Activated naive CD4-positive, alpha-beta T cell treated with anti-CD3 and anti-CD28 coated beads, Interleukin-2, amount 50 U/mL, for 24 hours (primary cell): ENCODE data around the gene HSPA2.

Source experiments
- H3K27ac Mint-ChIP-seq: one replicate; pipeline ENCODE4 v1.8.0; 2021; ENCODE audit warnings: mild to moderate bottlenecking, mixed read lengths
- H3K27me3 Mint-ChIP-seq: one replicate; pipeline ENCODE4 v1.8.0; 2021; ENCODE audit warnings: mixed read lengths
- H3K36me3 Mint-ChIP-seq: one replicate; pipeline ENCODE4 v1.8.0; 2021; ENCODE audit warnings: mixed read lengths
- H3K4me1 Mint-ChIP-seq: one replicate; pipeline ENCODE4 v1.8.0; 2021; ENCODE audit warnings: mixed read lengths
- H3K4me3 Mint-ChIP-seq: one replicate; pipeline ENCODE4 v1.8.0; 2021; ENCODE audit warnings: mild to moderate bottlenecking, mixed read lengths
- H3K9me3 Mint-ChIP-seq: one replicate; pipeline ENCODE4 v1.8.0; 2021; ENCODE audit warnings: mixed read lengths

Gene HSPA2

DNA sequence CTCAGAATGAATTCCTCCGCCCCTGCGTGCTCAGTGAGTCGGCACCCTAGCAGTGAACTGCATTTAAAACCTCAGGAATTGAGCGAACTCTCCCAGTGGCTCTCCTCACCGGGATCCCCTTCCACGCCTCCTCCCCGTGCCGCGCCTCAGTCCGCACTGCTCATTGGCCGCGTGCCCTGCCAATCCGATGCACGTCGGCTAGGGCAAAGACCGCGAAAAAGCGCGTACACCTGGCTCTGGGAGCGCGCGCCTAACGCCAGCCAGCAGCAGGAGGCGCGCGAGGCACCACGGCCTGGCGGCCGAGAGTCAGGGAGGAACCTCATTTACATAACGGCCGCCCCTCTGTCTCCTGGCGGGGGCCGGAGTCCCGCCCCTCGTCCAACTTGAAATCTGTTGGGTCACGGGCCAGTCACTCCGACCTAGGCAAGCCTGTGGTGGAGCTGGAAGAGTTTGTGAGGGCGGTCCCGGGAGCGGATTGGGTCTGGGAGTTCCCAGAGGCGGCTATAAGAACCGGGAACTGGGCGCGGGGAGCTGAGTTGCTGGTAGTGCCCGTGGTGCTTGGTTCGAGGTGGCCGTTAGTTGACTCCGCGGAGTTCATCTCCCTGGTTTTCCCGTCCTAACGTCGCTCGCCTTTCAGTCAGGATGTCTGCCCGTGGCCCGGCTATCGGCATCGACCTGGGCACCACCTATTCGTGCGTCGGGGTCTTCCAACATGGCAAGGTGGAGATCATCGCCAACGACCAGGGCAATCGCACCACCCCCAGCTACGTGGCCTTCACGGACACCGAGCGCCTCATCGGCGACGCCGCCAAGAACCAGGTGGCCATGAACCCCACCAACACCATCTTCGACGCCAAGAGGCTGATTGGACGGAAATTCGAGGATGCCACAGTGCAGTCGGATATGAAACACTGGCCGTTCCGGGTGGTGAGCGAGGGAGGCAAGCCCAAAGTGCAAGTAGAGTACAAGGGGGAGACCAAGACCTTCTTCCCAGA lies at the start of gene HSPA2:
Gene HSPA2, plus strand, starts transcription at position 534 of the 995 bp plus-strand sequence. Its CDS starts 109 bp downstream, at position 643.
- Mint-ChIP-seq H3K27ac (peak within 1 kb of the TSS; percentile 92), H3K36me3 (no peaks in the 10 kb centered on the region), H3K4me1 (peaks cover 30% of the 10 kb centered on the region), H3K4me3 (peak within 1 kb of the TSS; percentile 96), H3K27me3 (peaks cover 1% of the 10 kb centered on the region), H3K9me3 (no peaks in the 10 kb centered on the region)

DNA sequence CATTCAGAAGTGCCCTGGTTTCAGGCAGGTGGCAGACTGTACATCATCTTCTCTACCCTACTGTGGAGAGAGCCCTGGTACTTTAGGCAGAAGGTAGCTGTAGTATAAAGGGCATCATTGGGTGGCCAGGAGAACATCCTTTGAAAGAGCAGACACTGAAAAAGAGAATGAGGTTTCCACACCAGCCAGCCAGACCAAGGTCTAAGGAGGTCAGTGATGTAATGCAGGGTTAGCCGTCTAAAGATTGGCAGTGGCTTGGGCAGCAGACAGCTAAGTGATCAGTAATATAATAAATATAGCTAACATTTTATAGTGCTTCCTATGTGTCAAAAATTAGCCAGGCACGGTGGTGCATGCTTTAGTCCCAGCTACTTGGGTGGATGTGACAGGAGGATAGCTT lies 48.9 kb upstream of the HSPA2 start:
- Mint-ChIP-seq H3K27ac (no peak overlapping the region), H3K4me1 (peaks cover 66% of the 10 kb centered on the region), H3K4me3 (no peak overlapping the region), H3K9me3 (no peaks in the 10 kb centered on the region), H3K27me3 (no peaks in the 10 kb centered on the region), H3K36me3 (peaks cover 20% of the 10 kb centered on the region)

DNA sequence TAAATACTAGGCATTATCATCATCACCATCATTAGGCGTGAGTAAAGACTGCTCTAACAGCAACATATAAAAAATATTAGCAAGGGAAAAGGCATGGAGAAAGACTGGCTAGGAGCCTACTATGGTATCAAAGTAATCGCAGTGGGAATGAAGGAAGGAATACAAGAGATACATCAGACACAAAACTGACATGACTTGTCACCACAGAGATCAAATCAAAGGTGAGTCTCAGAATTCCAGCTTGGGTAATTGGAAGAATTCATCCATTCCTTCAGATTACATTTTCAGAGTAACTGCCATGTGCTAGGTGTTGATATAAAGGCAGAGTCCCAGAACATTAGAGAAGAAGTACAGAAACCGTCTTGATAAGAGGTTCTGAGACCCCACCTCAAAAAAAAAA lies 47.1 kb upstream of the HSPA2 start:
- peaks cover 21% of the 10 kb centered on the region for H3K36me3 Mint-ChIP-seq
- H3K27ac Mint-ChIP-seq: peak overlapping the region; percentile 79
- H3K27me3 Mint-ChIP-seq: no peaks in the 10 kb centered on the region
- no peaks in the 10 kb centered on the region for H3K9me3 Mint-ChIP-seq
- H3K4me3 Mint-ChIP-seq: peak overlapping the region; percentile 62
- H3K4me1 Mint-ChIP-seq: peaks cover 75% of the 10 kb centered on the region

DNA sequence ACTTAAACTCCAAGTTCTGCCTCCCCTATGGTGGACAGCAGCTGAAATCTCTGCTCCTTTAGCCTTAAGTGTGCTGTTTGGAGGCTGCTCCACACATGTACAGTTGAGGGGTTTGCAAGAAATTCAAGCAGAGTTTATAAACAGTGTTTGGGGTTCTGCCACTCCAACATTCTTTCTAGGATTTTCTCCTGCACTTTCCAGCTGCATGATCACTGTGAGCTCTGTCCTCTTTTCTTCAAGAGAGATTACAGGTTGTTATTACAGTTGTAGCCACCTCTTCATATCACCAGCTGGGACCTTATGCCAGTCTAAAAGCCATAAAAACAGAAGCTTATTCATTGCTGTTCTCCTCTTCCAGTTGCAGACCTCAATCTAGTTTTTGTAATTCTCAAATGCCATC lies 45.3 kb upstream of the HSPA2 start:
- H3K27ac Mint-ChIP-seq: peak overlapping the region; percentile 17

DNA sequence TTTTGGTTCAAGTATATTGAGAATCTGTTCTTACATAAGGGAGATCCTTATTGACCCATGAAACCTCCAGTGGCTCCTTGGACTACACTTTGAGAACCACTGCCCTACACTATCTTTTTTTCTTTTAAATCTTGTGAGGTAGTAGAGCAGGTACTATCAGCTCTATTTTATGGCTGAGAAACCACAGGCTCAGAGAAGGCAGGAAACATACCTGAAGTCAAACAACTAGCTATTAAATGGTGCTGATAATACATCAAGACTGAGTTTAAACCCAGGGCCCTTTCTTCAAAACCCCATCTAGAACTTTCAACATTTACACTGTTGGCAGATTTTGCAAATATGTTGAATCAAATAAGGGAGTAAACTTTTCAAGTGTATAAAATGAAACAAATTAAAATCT lies 43.8 kb upstream of the HSPA2 start:
- no peaks in the 10 kb centered on the region for H3K9me3 Mint-ChIP-seq
- no peaks in the 10 kb centered on the region for H3K27me3 Mint-ChIP-seq
- peaks cover 17% of the 10 kb centered on the region for H3K36me3 Mint-ChIP-seq
- H3K4me1 Mint-ChIP-seq: peaks cover 89% of the 10 kb centered on the region
- H3K4me3 Mint-ChIP-seq: peak overlapping the region; percentile 28
- peak overlapping the region; percentile 78 for H3K27ac Mint-ChIP-seq

More for the DNA sequence above, 45.3 kb upstream of the HSPA2 start:
- Mint-ChIP-seq H3K4me3 (no peak overlapping the region), H3K4me1 (peaks cover 89% of the 10 kb centered on the region), H3K27me3 (no peaks in the 10 kb centered on the region), H3K9me3 (no peaks in the 10 kb centered on the region), H3K36me3 (peaks cover 22% of the 10 kb centered on the region)

DNA sequence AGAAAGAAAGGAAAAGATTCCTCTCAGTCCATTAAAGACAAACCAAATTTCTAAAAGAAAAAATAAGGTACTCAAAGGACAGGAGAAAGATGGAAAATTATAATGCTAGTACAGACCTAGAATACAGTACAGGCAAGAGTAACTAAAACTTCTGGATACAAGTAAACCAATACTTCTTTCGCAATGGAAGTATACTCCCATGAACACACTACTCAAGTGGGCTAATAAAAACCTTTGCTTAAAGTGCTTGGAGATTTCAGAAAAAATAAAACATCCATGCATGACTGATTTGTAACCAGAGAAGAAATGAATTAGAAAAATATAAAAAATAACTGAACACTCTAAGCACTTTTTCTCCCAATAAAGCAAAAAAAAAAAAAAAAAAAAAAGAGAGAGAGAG lies 40.5 kb upstream of the HSPA2 start:
- Mint-ChIP-seq H3K9me3 (no peaks in the 10 kb centered on the region), H3K4me1 (peaks cover 69% of the 10 kb centered on the region), H3K36me3 (peaks cover 12% of the 10 kb centered on the region), H3K27me3 (no peaks in the 10 kb centered on the region), H3K4me3 (peak overlapping the region; percentile 100), H3K27ac (peak overlapping the region; percentile 96)

DNA sequence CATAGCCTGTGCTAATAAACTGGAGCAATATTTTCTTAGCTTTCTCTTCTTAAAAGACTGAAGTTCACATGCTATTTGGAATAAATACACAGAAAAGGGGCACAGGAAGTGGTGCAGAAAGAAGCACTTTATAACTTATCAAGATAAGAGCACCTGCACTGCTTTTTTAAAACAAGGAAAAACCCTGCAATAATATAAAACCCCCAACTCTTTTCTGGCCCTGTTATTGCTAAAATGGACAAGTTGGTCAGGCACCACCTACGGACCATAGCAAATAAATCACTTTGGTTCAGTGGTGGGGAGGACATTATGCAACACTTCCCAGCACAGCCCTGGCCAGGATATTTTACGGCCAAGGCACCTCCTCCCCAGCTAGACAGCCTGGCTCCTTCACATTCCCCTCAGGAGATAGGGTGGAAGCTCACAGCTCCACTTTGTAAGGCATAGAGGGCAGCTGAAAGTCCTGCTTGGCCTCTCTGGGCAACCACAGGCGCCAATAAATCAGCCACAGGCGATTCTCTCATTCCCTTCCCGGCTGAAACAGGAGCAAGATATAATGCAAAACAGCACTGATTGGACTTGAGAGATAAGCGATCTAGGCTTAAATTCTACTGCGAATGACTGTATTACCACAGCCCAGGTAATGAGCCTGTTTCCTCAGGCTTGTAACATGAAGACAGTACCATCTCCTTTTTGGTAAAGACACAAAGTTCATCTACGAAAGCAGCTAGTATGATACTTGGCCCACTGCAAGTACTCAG lies 39.0 kb upstream of the HSPA2 start:
- peaks cover 67% of the 10 kb centered on the region for H3K4me1 Mint-ChIP-seq
- no peaks in the 10 kb centered on the region for H3K9me3 Mint-ChIP-seq
- peaks cover 15% of the 10 kb centered on the region for H3K36me3 Mint-ChIP-seq
- H3K4me3 Mint-ChIP-seq: peak overlapping the region; percentile 100
- H3K27me3 Mint-ChIP-seq: no peaks in the 10 kb centered on the region
- H3K27ac Mint-ChIP-seq: peak overlapping the region; percentile 100

DNA sequence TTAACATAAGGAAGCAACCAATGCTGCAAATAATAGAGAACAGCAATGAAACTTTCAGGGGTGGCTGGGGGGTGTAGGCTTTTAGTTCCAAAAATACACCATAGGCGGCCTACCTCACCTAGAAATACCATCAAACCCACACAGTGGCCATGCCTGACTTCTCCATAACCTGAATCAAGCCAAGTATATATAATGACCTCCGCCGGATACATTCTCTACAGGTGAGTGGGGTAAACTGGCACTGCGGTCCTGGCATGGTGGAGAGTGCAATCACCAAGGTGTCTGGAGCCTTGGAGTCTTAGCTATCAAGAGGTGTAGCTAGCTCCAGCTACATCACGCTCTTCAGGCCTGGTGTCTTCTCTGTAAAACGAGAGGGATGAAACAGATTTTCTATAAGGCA lies 38.1 kb upstream of the HSPA2 start:
- peak overlapping the region; percentile 100 for H3K4me3 Mint-ChIP-seq
- H3K27me3 Mint-ChIP-seq: no peaks in the 10 kb centered on the region
- peaks cover 14% of the 10 kb centered on the region for H3K36me3 Mint-ChIP-seq
- peak overlapping the region; percentile 100 for H3K27ac Mint-ChIP-seq
- H3K9me3 Mint-ChIP-seq: no peaks in the 10 kb centered on the region
- H3K4me1 Mint-ChIP-seq: peaks cover 69% of the 10 kb centered on the region

DNA sequence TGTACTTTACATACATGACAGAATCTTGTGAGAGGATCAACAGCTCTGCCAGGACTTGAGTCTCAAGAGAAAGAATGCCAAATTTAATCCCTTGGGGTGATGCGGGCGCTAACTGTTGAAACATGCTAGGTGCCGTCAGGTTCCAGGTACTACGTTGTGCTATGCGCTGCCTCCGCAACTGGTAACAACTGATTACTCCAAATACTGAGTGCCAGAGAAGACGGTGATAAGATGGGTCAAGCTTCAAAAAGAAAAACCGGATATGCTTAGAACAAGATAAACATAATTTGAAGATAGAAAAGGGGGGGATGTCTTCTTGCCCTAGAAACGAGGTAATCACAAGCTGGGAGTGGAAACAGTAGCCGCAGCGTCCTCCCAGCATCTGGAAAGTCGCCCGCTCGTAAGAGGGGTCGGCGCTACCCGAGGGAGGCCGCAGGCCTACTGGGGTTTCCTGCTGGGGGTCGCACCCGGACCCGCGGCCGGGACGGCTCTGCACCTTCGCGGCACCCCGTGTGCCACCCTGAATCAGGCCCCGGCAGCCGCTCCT lies 37.6 kb upstream of the HSPA2 start:
- H3K27ac Mint-ChIP-seq: peak overlapping the region; percentile 100
- H3K4me3 Mint-ChIP-seq: peak overlapping the region; percentile 100
- peaks cover 11% of the 10 kb centered on the region for H3K36me3 Mint-ChIP-seq
- H3K27me3 Mint-ChIP-seq: no peaks in the 10 kb centered on the region
- peaks cover 69% of the 10 kb centered on the region for H3K4me1 Mint-ChIP-seq
- no peaks in the 10 kb centered on the region for H3K9me3 Mint-ChIP-seq

DNA sequence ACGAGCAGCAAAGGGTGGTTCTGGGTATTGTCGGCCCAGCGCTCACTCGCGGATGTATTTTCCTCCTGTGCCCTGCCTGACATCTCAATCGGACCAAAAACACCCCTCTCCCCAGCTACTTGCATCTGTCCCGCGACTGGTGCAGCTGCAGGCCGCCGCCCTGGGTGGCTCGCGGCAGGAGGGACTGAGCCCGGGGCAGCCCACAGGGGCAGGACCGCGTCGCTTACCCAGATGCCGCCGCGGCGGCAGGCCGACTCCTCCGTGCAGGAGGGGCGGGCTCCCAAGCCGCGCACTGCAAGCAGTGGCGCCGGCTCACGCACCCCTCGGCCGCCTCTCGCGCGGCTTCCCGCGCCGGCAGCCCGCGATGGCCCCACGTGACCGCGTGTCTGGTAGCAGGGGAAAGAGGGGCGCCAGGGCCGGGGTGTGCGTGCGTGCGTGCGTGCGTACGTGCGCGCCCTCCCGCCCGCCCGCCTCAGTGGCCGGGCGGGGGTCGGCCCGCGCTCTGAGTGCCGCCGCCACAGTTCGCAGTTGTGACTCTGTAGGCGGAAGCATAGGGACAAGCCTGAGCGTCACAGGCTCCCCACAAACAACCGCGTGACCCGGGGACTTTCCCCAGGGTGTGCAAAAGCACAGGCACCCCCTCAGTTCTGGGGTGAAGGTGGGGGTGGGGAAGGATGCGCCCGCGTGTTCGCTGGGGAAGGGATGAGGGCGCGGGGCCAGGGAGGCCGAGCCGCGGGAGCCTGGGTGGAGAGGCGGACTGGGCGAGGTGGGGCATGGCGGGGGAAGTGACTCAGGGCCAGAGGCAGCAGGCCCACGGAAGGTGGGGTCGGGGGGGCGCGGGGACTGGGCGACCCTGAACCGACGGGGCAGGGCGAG lies 36.9 kb upstream of the HSPA2 start, which contains the start of gene ZBTB25:
Gene ZBTB25, minus strand, starts transcription at position 405 of the 876 bp plus-strand sequence. CDS start 13,305 bp downstream, outside the sequence.
- Mint-ChIP-seq H3K4me3 (peak within 1 kb of the TSS; percentile 100), H3K27ac (peak within 1 kb of the TSS; percentile 100), H3K27me3 (no peaks in the 10 kb centered on the region), H3K4me1 (peaks cover 74% of the 10 kb centered on the region), H3K9me3 (no peaks in the 10 kb centered on the region), H3K36me3 (peaks cover 10% of the 10 kb centered on the region)

DNA sequence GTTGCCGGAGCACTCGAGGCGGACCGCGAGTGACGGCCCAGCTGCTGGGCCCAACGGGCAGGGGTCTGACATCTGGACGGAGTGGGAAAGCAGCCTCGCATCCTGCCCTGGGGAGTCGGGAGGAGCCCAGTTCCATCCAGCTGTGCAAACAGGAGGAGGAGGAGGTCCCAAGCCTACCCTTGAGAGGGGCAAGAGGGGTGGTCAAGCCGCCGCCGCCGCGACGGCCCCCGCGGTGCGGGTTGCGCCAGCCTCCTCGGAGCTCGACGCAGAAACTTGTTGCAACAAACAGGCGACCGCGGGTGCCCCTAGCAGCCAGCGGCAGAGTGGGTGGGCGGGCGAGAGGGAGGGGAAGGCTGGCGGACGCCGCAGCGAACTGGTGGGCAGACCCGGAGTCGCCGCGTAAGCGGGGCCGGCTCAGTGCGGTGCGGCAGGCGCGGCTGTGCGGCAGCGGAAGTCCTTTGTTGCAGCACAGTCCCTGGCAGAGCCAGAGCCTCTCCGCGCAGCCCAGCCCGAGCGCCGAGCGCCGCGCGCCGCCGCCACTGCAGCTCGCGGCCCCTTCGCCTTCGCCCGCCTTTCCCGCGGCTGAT lies 36.1 kb upstream of the HSPA2 start, which contains the start of gene ZBTB1:
Gene ZBTB1, plus strand, starts transcription at position 461 of the 587 bp plus-strand sequence. CDS start 16,735 bp downstream, outside the sequence.
- Mint-ChIP-seq H3K27me3 (no peaks in the 10 kb centered on the region), H3K36me3 (peaks cover 10% of the 10 kb centered on the region), H3K4me3 (peak within 1 kb of the TSS; percentile 100), H3K27ac (peak within 1 kb of the TSS; percentile 99), H3K4me1 (peaks cover 74% of the 10 kb centered on the region), H3K9me3 (no peaks in the 10 kb centered on the region)

DNA sequence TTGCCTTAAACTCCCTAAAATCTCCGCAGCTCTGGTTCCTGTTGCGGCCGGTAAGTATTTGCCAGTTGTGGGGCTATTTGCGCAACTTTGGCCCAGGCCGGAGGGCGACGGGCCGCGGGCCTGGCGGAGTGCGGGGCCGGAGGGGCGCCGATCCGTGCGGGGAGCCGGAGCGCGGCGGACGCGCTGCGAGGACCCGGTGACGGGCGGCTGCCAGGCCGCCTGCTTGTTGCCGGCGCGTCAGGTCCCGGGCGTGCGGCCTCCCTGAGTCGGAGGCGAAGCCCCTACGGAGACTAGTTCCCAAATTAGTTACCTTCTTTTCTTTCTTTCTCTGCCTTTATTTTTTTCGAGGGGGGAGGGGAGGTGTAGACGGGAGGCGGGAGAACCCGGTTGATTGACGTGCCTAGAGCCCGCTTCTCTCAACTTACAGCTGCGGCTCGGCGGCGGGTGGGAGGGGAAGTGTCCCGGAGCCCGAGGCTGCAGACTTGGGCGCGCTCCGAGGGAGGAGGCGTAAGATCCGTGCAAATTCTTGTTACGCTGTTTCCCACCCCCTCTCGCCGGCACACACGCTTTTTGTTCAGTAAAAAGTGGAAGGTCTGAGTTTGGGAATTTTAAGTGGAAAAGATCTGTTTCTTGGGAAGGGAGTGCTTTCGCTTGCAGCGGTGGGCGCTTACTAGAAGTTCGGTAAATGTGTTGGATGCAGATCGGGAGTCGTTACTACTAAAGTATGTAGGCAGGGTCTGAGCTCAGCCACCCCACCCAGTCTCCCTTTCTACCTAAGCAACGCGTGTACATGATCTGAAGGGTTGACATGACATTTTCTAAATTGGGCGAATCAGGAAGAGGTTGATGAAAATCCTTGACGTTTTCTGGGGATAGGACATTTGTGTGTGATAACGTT lies 35.4 kb upstream of the HSPA2 start:
- peak overlapping the region; percentile 99 for H3K27ac Mint-ChIP-seq
- peak overlapping the region; percentile 100 for H3K4me3 Mint-ChIP-seq
- H3K27me3 Mint-ChIP-seq: no peaks in the 10 kb centered on the region
- no peaks in the 10 kb centered on the region for H3K9me3 Mint-ChIP-seq
- H3K4me1 Mint-ChIP-seq: peaks cover 74% of the 10 kb centered on the region
- peaks cover 7% of the 10 kb centered on the region for H3K36me3 Mint-ChIP-seq

DNA sequence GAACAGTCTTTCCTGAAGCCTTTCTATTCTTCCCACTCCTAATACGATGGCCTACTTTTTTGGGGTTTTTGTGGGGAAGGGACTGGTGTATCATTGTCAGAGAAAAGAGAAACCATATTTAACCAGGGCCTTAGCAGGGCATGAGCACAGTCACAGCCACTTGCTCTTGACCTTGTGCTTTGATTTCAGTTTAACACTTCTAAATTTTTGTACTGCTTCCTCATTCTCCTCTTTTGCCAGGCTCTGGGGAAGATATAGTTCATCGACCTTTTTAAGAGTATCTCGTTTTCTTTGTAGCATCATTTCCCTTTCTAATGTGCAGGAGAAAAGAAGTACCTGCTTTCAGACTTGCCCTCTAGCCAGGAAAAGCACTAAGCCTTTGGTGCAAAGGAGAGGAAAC lies 33.8 kb upstream of the HSPA2 start:
- peak overlapping the region; percentile 96 for H3K4me3 Mint-ChIP-seq
- peaks cover 74% of the 10 kb centered on the region for H3K4me1 Mint-ChIP-seq
- no peaks in the 10 kb centered on the region for H3K9me3 Mint-ChIP-seq
- peak overlapping the region; percentile 93 for H3K27ac Mint-ChIP-seq
- no peaks in the 10 kb centered on the region for H3K27me3 Mint-ChIP-seq
- H3K36me3 Mint-ChIP-seq: peaks cover 7% of the 10 kb centered on the region
